D721Med (cell line): ENCODE data around the gene DEAF1.

Experiments used
- DNase-seq: peaks from one replicate; pipeline ENCODE4 v3.0.0; 2011; ENCODE audit warnings: low spot score; ENCODE audit not compliant: insufficient read length
- FAIRE-seq: peaks from 2 replicates; lab custom pipeline; 2011; peaks lifted over from hg19 to GRCh38; lab: Jason Lieb, UNC
- TF ChIP-seq, protein P1 (sequence below): IDR thresholded peaks from 2 replicates; pipeline ENCODE4 v1.5.1; 2012; ENCODE audit warnings: mild to moderate bottlenecking, control low read depth; ENCODE audit not compliant: insufficient read depth; ENCODE audit errors: missing control alignments

DEAF1 gene

DNA sequence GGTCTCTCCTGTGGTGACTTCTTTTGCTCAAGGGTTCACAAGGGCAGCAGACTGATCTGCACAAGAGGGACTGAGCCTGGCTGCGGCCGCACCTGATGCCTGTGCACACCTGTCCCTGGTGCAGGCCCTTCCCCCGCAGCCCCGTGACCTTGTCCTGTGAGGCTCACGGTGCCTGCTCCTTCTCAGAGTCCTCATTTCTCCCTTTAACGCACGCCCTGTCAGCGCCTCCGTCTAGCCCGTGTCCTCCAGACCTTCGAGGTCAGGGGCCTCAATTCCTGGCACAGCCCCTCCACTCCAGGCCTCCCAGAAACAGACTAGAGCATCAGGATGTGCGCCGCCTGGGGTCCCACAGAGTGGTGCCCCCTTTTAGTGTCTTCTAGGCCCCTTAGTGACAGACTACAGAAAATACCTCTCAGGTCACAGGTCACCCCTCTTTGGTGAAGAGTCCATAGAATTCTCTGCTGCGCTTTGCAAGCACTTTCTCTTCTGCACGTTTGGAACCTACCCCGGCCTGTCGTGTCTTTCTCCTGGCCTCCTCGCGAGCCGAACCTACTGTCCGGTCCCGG lies 59.0 kb downstream of the DEAF1 start:
- DNase-seq, result no peak
- FAIRE-seq, result no peak
- TF ChIP-seq, protein P1, sequence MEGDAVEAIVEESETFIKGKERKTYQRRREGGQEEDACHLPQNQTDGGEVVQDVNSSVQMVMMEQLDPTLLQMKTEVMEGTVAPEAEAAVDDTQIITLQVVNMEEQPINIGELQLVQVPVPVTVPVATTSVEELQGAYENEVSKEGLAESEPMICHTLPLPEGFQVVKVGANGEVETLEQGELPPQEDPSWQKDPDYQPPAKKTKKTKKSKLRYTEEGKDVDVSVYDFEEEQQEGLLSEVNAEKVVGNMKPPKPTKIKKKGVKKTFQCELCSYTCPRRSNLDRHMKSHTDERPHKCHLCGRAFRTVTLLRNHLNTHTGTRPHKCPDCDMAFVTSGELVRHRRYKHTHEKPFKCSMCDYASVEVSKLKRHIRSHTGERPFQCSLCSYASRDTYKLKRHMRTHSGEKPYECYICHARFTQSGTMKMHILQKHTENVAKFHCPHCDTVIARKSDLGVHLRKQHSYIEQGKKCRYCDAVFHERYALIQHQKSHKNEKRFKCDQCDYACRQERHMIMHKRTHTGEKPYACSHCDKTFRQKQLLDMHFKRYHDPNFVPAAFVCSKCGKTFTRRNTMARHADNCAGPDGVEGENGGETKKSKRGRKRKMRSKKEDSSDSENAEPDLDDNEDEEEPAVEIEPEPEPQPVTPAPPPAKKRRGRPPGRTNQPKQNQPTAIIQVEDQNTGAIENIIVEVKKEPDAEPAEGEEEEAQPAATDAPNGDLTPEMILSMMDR, result no peak

DNA sequence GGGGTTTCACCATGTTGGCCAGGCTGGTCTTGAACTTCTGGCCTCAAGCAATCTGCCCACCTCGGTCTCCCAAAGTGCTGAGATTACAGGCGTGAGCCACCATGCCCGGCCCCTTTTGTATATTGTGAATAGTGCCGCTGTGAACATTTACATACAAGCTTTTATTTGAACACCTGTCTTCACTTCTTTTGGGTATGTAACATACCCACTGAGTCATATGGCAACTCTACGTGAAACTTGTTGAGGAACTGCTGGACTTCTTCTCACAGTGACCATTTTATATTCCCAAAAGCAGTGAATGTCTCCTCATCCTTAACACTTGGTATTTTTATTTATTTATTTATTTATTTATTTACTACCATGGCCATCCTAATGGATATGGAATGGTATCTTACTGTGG lies 64.2 kb downstream of the DEAF1 start:
- no peak for DNase-seq
- TF ChIP-seq, protein P1, result no peak
- no peak for FAIRE-seq

DNA sequence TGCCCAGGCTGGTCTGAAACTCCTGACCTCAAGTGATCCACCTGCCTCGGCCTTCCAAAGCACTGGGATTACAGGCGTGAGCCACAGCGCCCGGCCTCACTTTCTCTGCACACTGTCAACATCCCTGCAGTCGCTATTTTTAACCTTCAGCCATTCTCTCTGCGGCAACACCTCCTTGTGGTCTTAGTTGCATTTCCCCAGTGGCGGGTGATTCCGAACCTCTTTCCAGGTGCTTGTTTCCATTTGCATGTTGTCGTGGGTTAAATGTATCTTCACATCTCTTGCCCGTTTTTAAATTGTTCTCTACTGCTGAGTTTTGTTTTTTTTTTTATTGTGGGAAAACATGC lies 65.8 kb downstream of the DEAF1 start:
- TF ChIP-seq, protein P1, result no peak
- FAIRE-seq, result no peak
- no peak for DNase-seq

DNA sequence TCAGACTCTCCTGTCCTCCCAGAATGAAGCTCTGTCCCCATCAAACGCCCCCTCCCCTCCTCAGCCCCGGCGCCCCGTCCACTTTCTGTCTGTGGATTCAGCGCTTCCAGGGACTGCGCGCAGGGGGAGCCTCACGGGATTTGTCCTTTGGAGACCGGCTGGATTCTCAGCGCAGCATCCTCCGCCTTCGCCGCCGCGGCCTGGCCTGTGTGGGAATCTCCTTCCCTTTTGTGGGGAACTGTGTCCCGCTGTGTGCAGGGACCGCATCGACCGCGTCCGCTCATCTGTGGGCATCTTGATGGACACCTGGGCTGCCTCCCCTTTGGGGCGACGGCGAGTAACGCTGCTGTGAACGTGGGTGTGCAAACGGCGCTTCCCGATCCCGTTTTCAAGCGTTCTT lies 67.0 kb downstream of the DEAF1 start:
- FAIRE-seq (no peak), DNase-seq (no peak)

DNA sequence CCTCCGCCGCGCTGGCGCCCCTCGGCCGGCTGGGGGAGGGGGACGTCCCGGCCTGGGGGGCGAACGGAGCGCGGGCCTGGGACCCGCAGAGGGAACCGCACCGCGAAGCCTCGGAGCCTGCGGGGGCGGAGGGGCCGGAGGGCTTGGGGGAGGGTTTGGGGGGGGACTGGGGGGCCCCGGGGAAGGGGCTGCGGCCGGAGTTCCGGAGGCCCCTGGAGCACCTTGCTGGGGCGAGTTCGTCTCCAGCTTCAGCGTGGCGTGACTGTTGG lies 67.8 kb downstream of the DEAF1 start:
- TF ChIP-seq, protein P1, result no peak
- FAIRE-seq, result no peak
- no peak for DNase-seq

More for the DNA sequence above, 67.0 kb downstream of the DEAF1 start:
- TF ChIP-seq, protein P1, result no peak

DNA sequence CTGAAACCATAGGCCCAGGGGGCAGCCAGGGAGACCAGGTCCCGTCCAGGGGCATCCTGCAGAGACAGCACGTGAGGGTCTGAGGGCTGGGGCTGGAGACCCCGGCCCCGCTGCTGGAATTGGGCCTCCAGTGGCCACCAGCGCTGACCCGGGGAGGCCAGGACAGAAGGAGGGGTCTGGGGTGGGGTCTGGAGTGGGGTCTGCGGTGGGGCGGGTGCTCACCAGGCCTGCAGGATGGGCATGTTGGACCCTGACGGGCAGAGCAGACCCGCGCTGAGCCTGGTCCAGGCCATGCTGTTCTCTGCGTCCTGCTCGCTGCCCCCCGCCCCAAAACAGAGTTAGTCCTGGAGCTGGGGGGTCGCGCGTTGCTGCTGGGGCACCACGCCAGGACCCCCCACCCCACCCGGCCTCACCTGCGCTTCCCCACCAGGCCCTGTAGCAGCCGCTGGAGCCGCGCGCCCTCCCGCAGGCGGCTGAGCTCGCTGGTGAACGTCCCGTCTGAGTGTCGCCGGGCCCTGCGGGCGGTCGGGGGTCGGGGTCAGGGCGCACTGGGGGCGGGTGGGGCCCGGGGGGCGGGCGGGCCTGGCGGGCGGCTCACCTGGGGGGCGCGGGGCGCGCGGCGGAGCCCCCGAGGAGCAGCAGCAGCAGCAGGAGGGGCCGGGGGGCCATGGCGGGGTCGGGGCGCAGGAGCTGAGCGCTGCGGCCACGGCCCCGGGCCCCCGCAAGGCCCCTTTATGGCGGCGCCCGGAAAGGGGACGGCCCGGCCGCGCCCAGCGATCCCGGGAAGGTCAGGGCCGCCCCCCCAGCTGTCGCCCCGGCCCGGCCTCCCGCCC lies 68.3 kb downstream of the DEAF1 start, which contains the start of gene SCT:
TSS of gene SCT (minus strand) at position 707 of the 833 bp plus-strand sequence. CDS start at position 669, 38 bp downstream.
- FAIRE-seq, result no peak
- no peak for DNase-seq
- TF ChIP-seq, protein P1, result no peak

DNA sequence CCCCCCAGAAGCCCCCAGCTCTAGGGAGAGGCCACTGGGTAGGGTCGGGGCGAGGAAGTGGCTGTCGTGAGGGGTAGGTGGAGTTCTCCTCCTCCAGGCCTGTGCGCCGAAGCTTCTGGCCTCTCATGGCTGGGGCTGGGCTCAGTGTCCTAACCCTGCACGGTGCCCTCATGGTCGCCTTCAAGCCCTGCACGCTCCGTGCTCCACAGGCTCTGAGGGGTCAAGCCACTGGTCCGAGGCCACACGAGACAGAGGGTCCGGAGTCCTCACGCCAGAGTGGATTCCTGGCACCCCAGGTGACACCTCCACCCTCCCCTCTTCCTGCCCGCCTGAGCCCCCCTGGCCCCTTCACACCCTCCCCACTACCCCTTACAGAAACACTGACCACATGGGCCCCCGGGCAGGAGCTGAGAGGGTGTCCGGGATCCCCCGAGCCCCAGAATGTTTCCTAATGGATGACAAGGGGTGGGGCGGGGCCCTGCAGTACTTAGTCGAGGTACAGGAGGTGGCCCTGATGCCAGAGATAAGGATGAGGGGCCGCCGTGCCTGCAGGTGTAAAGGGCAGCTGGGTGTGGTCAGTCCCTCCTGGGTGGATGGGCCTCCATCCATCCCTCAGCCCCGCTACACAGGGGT lies 69.3 kb downstream of the DEAF1 start:
- TF ChIP-seq, protein P1, result no peak
- DNase-seq (no peak), FAIRE-seq (no peak)
